Measurements from ENCODE around the gene PARP2.
"Not testable (repeated sequence)": the region's sequence is repeated elsewhere in the genome, so short reads cannot be mapped to it uniquely, and the experiment has no call there.

The PARP2 gene

GRCh38 chr14:20328705-20329104 is 14.7 kb upstream of the PARP2 start:
- Histone ChIP-seq H3K36me3 (ENCODE audit: control insufficient read depth, insufficient read depth, low read length) (peaks cover 4% of the 10 kb centered on the region; the same call in 1 of the 2 replicates), H3K9me3 (ENCODE audit: control insufficient read depth, insufficient read depth, low read length) (no peaks in the 10 kb centered on the region), H3K4me3 (ENCODE audit: low read length) (no peak overlapping the region), H3K27me3 (ENCODE audit: control insufficient read depth, insufficient read depth, low read length) (no peaks in the 10 kb centered on the region), H3K27ac (ENCODE audit: low read length) (no peak overlapping the region), H3K4me1 (ENCODE audit: control insufficient read depth, insufficient read depth, low read length) (no peaks in the 10 kb centered on the region)
- DNase-seq (ENCODE audit: low read depth, low spot score), result no peak
- no CpG with 5 or more reads among the region's 2 CpGs for WGBS (ENCODE audit: insufficient coverage, insufficient read length)

- Histone ChIP-seq H3K4me3 (ENCODE audit: low read length) (no peak overlapping the region), H3K27me3 (ENCODE audit: control insufficient read depth, insufficient read depth, low read length) (no peaks in the 10 kb centered on the region), H3K9me3 (ENCODE audit: control insufficient read depth, insufficient read depth, low read length) (no peaks in the 10 kb centered on the region), H3K4me1 (ENCODE audit: control insufficient read depth, insufficient read depth, low read length) (no peaks in the 10 kb centered on the region), H3K36me3 (ENCODE audit: control insufficient read depth, insufficient read depth, low read length) (peaks cover 4% of the 10 kb centered on the region; the same call in 1 of the 2 replicates), H3K27ac (ENCODE audit: low read length) (no peak overlapping the region)
- DNase-seq (ENCODE audit: low read depth, low spot score), result no peak
- WGBS (ENCODE audit: insufficient coverage, insufficient read length), result no CpG with 5 or more reads among the region's 2 CpGs
Observed at GRCh38 chr14:20329355-20329754, 14.1 kb upstream of the PARP2 start.

- no peak for DNase-seq (ENCODE audit: low read depth, low spot score)
- Histone ChIP-seq H3K36me3 (ENCODE audit: control insufficient read depth, insufficient read depth, low read length) (peaks cover 4% of the 10 kb centered on the region; the same call in 1 of the 2 replicates), H3K27me3 (ENCODE audit: control insufficient read depth, insufficient read depth, low read length) (no peaks in the 10 kb centered on the region), H3K4me3 (ENCODE audit: low read length) (peak overlapping the region; percentile 5; the same call in 1 of the 2 replicates), H3K27ac (ENCODE audit: low read length) (no peak overlapping the region), H3K9me3 (ENCODE audit: control insufficient read depth, insufficient read depth, low read length) (no peaks in the 10 kb centered on the region), H3K4me1 (ENCODE audit: control insufficient read depth, insufficient read depth, low read length) (no peaks in the 10 kb centered on the region)
- WGBS (ENCODE audit: insufficient coverage, insufficient read length), result no CpG with 5 or more reads among the region's 2 CpGs
Observed at GRCh38 chr14:20331053-20331613, 12.3 kb upstream of the PARP2 start.

- peak overlapping the region; percentile 91; the same call in 1 of the 2 replicates for H3K4me3 ChIP-seq (ENCODE audit: low read length)
- H3K36me3 ChIP-seq (ENCODE audit: control insufficient read depth, insufficient read depth, low read length), result peaks cover 4% of the 10 kb centered on the region; the same call in 1 of the 2 replicates
- no peak overlapping the region for H3K27ac ChIP-seq (ENCODE audit: low read length)
- no peaks in the 10 kb centered on the region for H3K4me1 ChIP-seq (ENCODE audit: control insufficient read depth, insufficient read depth, low read length)
- no peaks in the 10 kb centered on the region for H3K27me3 ChIP-seq (ENCODE audit: control insufficient read depth, insufficient read depth, low read length)
- no peak for DNase-seq (ENCODE audit: low read depth, low spot score)
- H3K9me3 ChIP-seq (ENCODE audit: control insufficient read depth, insufficient read depth, low read length), result no peaks in the 10 kb centered on the region
- no CpG with 5 or more reads among the region's 4 CpGs for WGBS (ENCODE audit: insufficient coverage, insufficient read length)
Observed at GRCh38 chr14:20332431-20332787, 11.0 kb upstream of the PARP2 start.

GRCh38 chr14:20332788-20333493 is 10.5 kb upstream of the PARP2 start, which contains the start of gene CCNB1IP1:
CCNB1IP1 (minus strand) TSS chr14:20333279; CDS start chr14:20316523, 16,756 bp downstream.
- Histone ChIP-seq H3K27ac (ENCODE audit: low read length) (no peak within 1 kb of the TSS), H3K36me3 (ENCODE audit: control insufficient read depth, insufficient read depth, low read length) (peaks cover 4% of the 10 kb centered on the region; the same call in 1 of the 2 replicates), H3K9me3 (ENCODE audit: control insufficient read depth, insufficient read depth, low read length) (no peaks in the 10 kb centered on the region), H3K27me3 (ENCODE audit: control insufficient read depth, insufficient read depth, low read length) (no peaks in the 10 kb centered on the region), H3K4me3 (ENCODE audit: low read length) (peak within 1 kb of the TSS; percentile 91), H3K4me1 (ENCODE audit: control insufficient read depth, insufficient read depth, low read length) (no peaks in the 10 kb centered on the region)
- peak; percentile 64 for DNase-seq (ENCODE audit: low read depth, low spot score)
- no CpG with 5 or more reads among the region's 19 CpGs for WGBS (ENCODE audit: insufficient coverage, insufficient read length)

GRCh38 chr14:20333494-20333841 is 10.0 kb upstream of the PARP2 start:
- H3K27me3 ChIP-seq (ENCODE audit: control insufficient read depth, insufficient read depth, low read length), result no peaks in the 10 kb centered on the region
- H3K4me1 ChIP-seq (ENCODE audit: control insufficient read depth, insufficient read depth, low read length), result no peaks in the 10 kb centered on the region
- DNase-seq (ENCODE audit: low read depth, low spot score), result no peak
- no peaks in the 10 kb centered on the region for H3K9me3 ChIP-seq (ENCODE audit: control insufficient read depth, insufficient read depth, low read length)
- H3K27ac ChIP-seq (ENCODE audit: low read length), result no peak overlapping the region
- peak overlapping the region; percentile 91; the same call in 1 of the 2 replicates for H3K4me3 ChIP-seq (ENCODE audit: low read length)
- peaks cover 4% of the 10 kb centered on the region; the same call in 1 of the 2 replicates for H3K36me3 ChIP-seq (ENCODE audit: control insufficient read depth, insufficient read depth, low read length)
- WGBS (ENCODE audit: insufficient coverage, insufficient read length), result no CpG with 5 or more reads among the region's 3 CpGs

GRCh38 chr14:20334017-20334416 is 9.4 kb upstream of the PARP2 start:
- WGBS (ENCODE audit: insufficient coverage, insufficient read length), result no CpG with 5 or more reads among the region's 7 CpGs
- no peaks in the 10 kb centered on the region for H3K9me3 ChIP-seq (ENCODE audit: control insufficient read depth, insufficient read depth, low read length)
- DNase-seq (ENCODE audit: low read depth, low spot score), result no peak
- no peak overlapping the region for H3K4me3 ChIP-seq (ENCODE audit: low read length)
- H3K36me3 ChIP-seq (ENCODE audit: control insufficient read depth, insufficient read depth, low read length), result no peaks in the 10 kb centered on the region; the same call in 1 of the 2 replicates
- H3K27me3 ChIP-seq (ENCODE audit: control insufficient read depth, insufficient read depth, low read length), result no peaks in the 10 kb centered on the region
- no peak overlapping the region for H3K27ac ChIP-seq (ENCODE audit: low read length)
- no peaks in the 10 kb centered on the region for H3K4me1 ChIP-seq (ENCODE audit: control insufficient read depth, insufficient read depth, low read length)

- H3K27ac ChIP-seq (ENCODE audit: low read length); H3K9me3 ChIP-seq (ENCODE audit: control insufficient read depth, insufficient read depth, low read length); H3K27me3 ChIP-seq (ENCODE audit: control insufficient read depth, insufficient read depth, low read length); DNase-seq (ENCODE audit: low read depth, low spot score); H3K36me3 ChIP-seq (ENCODE audit: control insufficient read depth, insufficient read depth, low read length); H3K4me3 ChIP-seq (ENCODE audit: low read length); H3K4me1 ChIP-seq (ENCODE audit: control insufficient read depth, insufficient read depth, low read length): not testable (repeated sequence)
- WGBS (ENCODE audit: insufficient coverage, insufficient read length), result no CpG with 5 or more reads among the region's 4 CpGs
Observed at GRCh38 chr14:20341032-20341431, 2.4 kb upstream of the PARP2 start.

- Histone ChIP-seq H3K9me3 (ENCODE audit: control insufficient read depth, insufficient read depth, low read length) (no peaks in the 10 kb centered on the region), H3K27me3 (ENCODE audit: control insufficient read depth, insufficient read depth, low read length) (no peaks in the 10 kb centered on the region), H3K27ac (ENCODE audit: low read length) (no peak overlapping the region), H3K4me1 (ENCODE audit: control insufficient read depth, insufficient read depth, low read length) (no peaks in the 10 kb centered on the region), H3K36me3 (ENCODE audit: control insufficient read depth, insufficient read depth, low read length) (peaks cover 3% of the 10 kb centered on the region; the same call in 1 of the 2 replicates), H3K4me3 (ENCODE audit: low read length) (no peak overlapping the region)
- no CpG with 5 or more reads among the region's 2 CpGs for WGBS (ENCODE audit: insufficient coverage, insufficient read length)
- no peak for DNase-seq (ENCODE audit: low read depth, low spot score)
Observed at GRCh38 chr14:20341646-20342045, 1.8 kb upstream of the PARP2 start.

- Histone ChIP-seq H3K27me3 (ENCODE audit: control insufficient read depth, insufficient read depth, low read length) (no peaks in the 10 kb centered on the region), H3K27ac (ENCODE audit: low read length) (no peak overlapping the region), H3K4me1 (ENCODE audit: control insufficient read depth, insufficient read depth, low read length) (no peaks in the 10 kb centered on the region), H3K9me3 (ENCODE audit: control insufficient read depth, insufficient read depth, low read length) (no peaks in the 10 kb centered on the region), H3K36me3 (ENCODE audit: control insufficient read depth, insufficient read depth, low read length) (peaks cover 6% of the 10 kb centered on the region; the same call in 1 of the 2 replicates), H3K4me3 (ENCODE audit: low read length) (peak overlapping the region; percentile 81; the same call in 1 of the 2 replicates)
- no CpG with 5 or more reads among the region's 3 CpGs for WGBS (ENCODE audit: insufficient coverage, insufficient read length)
- no peak for DNase-seq (ENCODE audit: low read depth, low spot score)
Observed at GRCh38 chr14:20343862-20344220, 406 bp downstream of the PARP2 start.

All from iPS DF 6.9 (cell line).